ENCODE measurements around the gene TTC7B. TPM values are rescaled to one million over a fixed set of nuclear protein-coding genes. Genes with fewer than 3 reads are reported as not detected.

TTC7B gene
- total and polyA plus RNA-seq, 2 experiments from 2014 or later, result 5.2 to 28.2 TPM

DNA sequence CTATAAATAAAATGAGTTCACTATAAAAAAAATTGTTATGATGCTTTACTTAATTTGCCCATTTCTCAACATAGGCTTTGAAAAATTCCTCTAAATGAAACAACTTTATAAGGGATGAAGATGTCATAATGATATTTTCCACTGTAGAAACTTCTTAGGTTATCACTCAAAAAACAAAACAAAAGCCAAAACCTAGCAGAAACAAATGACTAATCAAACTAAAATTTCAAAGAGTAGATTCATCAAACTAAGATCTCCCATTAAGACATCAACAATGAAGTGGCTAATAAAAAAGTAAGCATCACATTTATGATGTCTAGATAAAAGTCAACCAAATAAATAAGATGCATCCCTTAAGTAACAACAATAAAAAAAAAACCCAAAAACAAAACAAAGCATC is 36.9 kb upstream of the TTC7B start:
- Histone ChIP-seq H3K4me3 (no peak overlapping the region), H3K79me2 (ENCODE audit: insufficient read depth) (no peaks in the 10 kb centered on the region), H3K9me3 (ENCODE audit: low read depth) (no peaks in the 10 kb centered on the region), H3K27me3 (replicated peaks; ENCODE audit: insufficient read depth) (peaks cover 12% of the 10 kb centered on the region; the same call in 1 of the 2 replicates), H3K9me2 (ENCODE audit: insufficient read depth) (no peaks in the 10 kb centered on the region), H3K4me2 (ENCODE audit: unreplicated experiment) (no peak overlapping the region), H3K4me1 (ENCODE audit: insufficient read depth) (no peaks in the 10 kb centered on the region), H3K9ac (no peak overlapping the region), H3F3A (ENCODE audit: insufficient read depth) (no peaks in the 10 kb centered on the region), H4K20me1 (ENCODE audit: insufficient read depth) (no peaks in the 10 kb centered on the region), H3K27ac (no peak overlapping the region), H2AFZ (no peak overlapping the region), H3K36me3 (ENCODE audit: low read depth) (no peaks in the 10 kb centered on the region)
- TF ChIP-seq EZH2phosphoT487 (IDR thresholded peaks at IDR 0.05; ENCODE audit: insufficient read depth, low read depth) (no peak), EZH2 (IDR thresholded peaks at IDR 0.05; ENCODE audit: insufficient read depth, poor library complexity, severe bottlenecking) (no peak)
- in situ Hi-C loops (cut with MboI), result no loop called here
- no peak for DNase-seq

DNA sequence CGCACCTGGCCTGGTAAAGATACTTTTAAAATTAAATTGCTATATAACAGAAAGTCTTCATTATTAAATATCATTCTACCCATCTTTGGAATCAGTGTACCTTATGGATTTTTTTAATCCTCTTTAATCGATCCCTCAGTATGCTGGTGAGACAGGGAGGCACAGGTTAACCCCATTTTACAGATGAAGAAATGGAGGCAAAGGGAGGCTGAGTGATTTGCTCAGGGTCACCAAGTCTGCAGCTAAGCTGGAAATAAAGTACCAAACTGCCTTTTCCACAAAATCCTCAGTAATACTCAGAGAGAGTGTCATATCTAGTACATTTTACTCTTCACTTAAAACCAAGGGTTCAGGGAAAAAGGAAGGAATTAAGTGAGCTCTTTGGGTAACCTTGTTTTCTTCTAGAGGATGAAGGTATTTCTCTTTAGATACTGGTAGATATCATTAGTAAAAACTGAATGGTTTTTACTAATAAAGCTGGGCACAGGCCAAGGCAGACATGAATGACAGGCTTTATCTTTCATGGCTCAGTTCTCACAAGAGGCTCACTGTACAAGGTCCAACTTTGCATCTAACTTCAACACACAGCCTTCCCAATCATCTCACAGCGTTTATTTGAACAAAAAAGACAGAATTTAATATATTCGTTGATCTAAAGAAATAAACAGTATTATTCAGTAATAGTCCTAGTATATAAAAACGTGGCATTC is 35.3 kb upstream of the TTC7B start:
- WGBS, 2 experiments (ENCODE audit: low coverage in 1 of 2, low lambda C conversion rate in 2 of 2, missing lambda C conversion rate in 2 of 2), result 80 to 86% methylated on average over 5 of the region's 5 CpGs
- no peak overlapping the region for H3K4me3 ChIP-seq
- in situ Hi-C loops (cut with MboI), result no loop called here
- H4K20me1 ChIP-seq (ENCODE audit: insufficient read depth), result no peaks in the 10 kb centered on the region
- H3F3A ChIP-seq (ENCODE audit: insufficient read depth), result no peaks in the 10 kb centered on the region
- no peaks in the 10 kb centered on the region for H3K36me3 ChIP-seq (ENCODE audit: low read depth)
- H3K79me2 ChIP-seq (ENCODE audit: insufficient read depth), result no peaks in the 10 kb centered on the region
- no peak overlapping the region for H3K27ac ChIP-seq
- no peak overlapping the region for H3K9ac ChIP-seq
- no peak overlapping the region for H2AFZ ChIP-seq
- no peak for TF ChIP-seq EZH2 (IDR thresholded peaks at IDR 0.05; ENCODE audit: insufficient read depth, poor library complexity, severe bottlenecking)
- no peak for TF ChIP-seq EZH2phosphoT487 (IDR thresholded peaks at IDR 0.05; ENCODE audit: insufficient read depth, low read depth)
- no peak overlapping the region for H3K4me2 ChIP-seq (ENCODE audit: unreplicated experiment)
- H3K9me2 ChIP-seq (ENCODE audit: insufficient read depth), result no peaks in the 10 kb centered on the region
- peaks cover 18% of the 10 kb centered on the region; the same call in 1 of the 2 replicates for H3K27me3 ChIP-seq (replicated peaks; ENCODE audit: insufficient read depth)
- no peaks in the 10 kb centered on the region for H3K9me3 ChIP-seq (ENCODE audit: low read depth)
- H3K4me1 ChIP-seq (ENCODE audit: insufficient read depth), result no peaks in the 10 kb centered on the region
- no peak for DNase-seq

- Histone ChIP-seq H3K4me1 (ENCODE audit: insufficient read depth) (no peaks in the 10 kb centered on the region), H3K4me3 (no peak overlapping the region), H3K27me3 (replicated peaks; ENCODE audit: insufficient read depth) (peaks cover 18% of the 10 kb centered on the region; the same call in 1 of the 2 replicates), H3K9ac (no peak overlapping the region), H3K27ac (no peak overlapping the region), H3K9me2 (ENCODE audit: insufficient read depth) (no peaks in the 10 kb centered on the region), H3K79me2 (ENCODE audit: insufficient read depth) (no peaks in the 10 kb centered on the region), H4K20me1 (ENCODE audit: insufficient read depth) (no peaks in the 10 kb centered on the region), H3K36me3 (ENCODE audit: low read depth) (no peaks in the 10 kb centered on the region), H3K9me3 (ENCODE audit: low read depth) (no peaks in the 10 kb centered on the region), H2AFZ (no peak overlapping the region), H3F3A (ENCODE audit: insufficient read depth) (no peaks in the 10 kb centered on the region), H3K4me2 (ENCODE audit: unreplicated experiment) (no peak overlapping the region)
- DNase-seq, result no peak
- TF ChIP-seq EZH2 (IDR thresholded peaks at IDR 0.05; ENCODE audit: insufficient read depth, poor library complexity, severe bottlenecking) (no peak), EZH2phosphoT487 (IDR thresholded peaks at IDR 0.05; ENCODE audit: insufficient read depth, low read depth) (no peak)
- WGBS, 2 experiments (ENCODE audit: low coverage in 1 of 2, low lambda C conversion rate in 2 of 2, missing lambda C conversion rate in 2 of 2), result 84 to 88% methylated on average over 3 of the region's 3 CpGs
- in situ Hi-C loops (cut with MboI), result no loop called here
Measured at GRCh38 chr14:90850487-90850886, 34.3 kb upstream of the TTC7B start.

- Histone ChIP-seq H4K20me1 (ENCODE audit: insufficient read depth) (no peaks in the 10 kb centered on the region), H3K9me3 (ENCODE audit: low read depth) (no peaks in the 10 kb centered on the region), H3K36me3 (ENCODE audit: low read depth) (no peaks in the 10 kb centered on the region), H3K4me1 (ENCODE audit: insufficient read depth) (no peaks in the 10 kb centered on the region), H3K27me3 (replicated peaks; ENCODE audit: insufficient read depth) (peaks cover 18% of the 10 kb centered on the region; the same call in 1 of the 2 replicates), H3F3A (ENCODE audit: insufficient read depth) (no peaks in the 10 kb centered on the region), H3K79me2 (ENCODE audit: insufficient read depth) (no peaks in the 10 kb centered on the region), H3K9me2 (ENCODE audit: insufficient read depth) (no peaks in the 10 kb centered on the region), H3K4me3 (no peak overlapping the region), H3K4me2 (ENCODE audit: unreplicated experiment) (no peak overlapping the region), H3K9ac (no peak overlapping the region), H3K27ac (no peak overlapping the region), H2AFZ (no peak overlapping the region)
- in situ Hi-C loops (cut with MboI), result no loop called here
- WGBS, 2 experiments (ENCODE audit: low coverage in 1 of 2, low lambda C conversion rate in 2 of 2, missing lambda C conversion rate in 2 of 2), result 63 to 66% methylated on average over 7 of the region's 7 CpGs
- no peak for TF ChIP-seq EZH2phosphoT487 (IDR thresholded peaks at IDR 0.05; ENCODE audit: insufficient read depth, low read depth)
- no peak for TF ChIP-seq EZH2 (IDR thresholded peaks at IDR 0.05; ENCODE audit: insufficient read depth, poor library complexity, severe bottlenecking)
- DNase-seq, result no peak
Measured at GRCh38 chr14:90849787-90850444, 33.7 kb upstream of the TTC7B start.
